Muscle of back (tissue), 11 donors: ENCODE results near the gene AGER. TPM values are rescaled to one million over a fixed set of nuclear protein-coding genes. Genes with fewer than 3 reads are reported as not detected.
"Not testable (repeated sequence)": the region's sequence is repeated elsewhere in the genome, so short reads cannot be mapped to it uniquely, and the experiment has no call there.

Experiments used
- DNase-seq, 3 donors: peaks; one replicate each; pipeline versions ENCODE4 v3.0.0 to v3.0.0-alpha.2; 2013
- polyA plus RNA-seq, 10 donors: library from polyadenylated mRNA; unstranded; fragments of 120-200 nt; gene quantifications; one replicate each; pipeline ENCODE4 v1.2.1, GENCODE V29; 2013; ENCODE audit not compliant: insufficient read length in 10 of 10

Gene AGER
- polyA plus RNA-seq, 10 donors, result 4.9 to 15.9 (median 7.4) TPM

DNA sequence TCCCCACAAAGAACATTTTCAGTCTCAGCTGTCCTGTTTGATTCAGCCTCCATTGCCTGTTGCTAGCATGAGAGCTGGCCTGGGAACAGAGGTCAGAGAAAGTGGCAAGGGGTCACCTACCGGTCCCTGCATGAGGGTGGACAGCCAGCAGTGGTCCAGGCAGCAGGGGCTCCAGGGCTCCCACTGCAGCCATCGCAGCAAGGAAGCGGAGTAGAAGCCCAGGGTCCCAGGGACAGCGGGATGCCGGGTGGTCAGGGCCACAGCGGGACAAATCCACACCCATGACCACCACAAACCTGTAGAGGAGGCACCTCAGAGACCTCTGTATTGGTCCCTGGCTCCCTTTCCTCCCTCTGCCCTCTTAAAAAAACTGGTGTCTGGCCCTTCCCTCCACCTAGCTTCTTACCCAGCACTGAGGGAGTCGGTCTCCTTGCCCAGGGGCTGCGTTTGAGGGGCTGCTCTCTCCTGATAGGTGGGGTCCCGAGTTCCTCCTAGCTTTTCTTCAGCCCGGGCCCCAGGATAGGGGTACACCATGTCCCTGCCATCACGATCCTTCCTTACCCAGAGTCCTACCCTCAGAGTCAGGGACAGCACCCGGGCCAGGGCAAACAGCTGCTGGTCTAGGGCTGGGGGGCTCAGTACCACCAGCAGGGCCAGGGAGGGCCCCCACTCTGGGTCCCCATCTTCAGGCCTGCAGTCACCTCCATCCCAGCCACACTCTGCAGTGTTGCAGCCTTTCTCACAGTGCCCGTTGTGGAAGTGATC lies 16.8 kb upstream of the AGER start:
- no peak for DNase-seq

DNA sequence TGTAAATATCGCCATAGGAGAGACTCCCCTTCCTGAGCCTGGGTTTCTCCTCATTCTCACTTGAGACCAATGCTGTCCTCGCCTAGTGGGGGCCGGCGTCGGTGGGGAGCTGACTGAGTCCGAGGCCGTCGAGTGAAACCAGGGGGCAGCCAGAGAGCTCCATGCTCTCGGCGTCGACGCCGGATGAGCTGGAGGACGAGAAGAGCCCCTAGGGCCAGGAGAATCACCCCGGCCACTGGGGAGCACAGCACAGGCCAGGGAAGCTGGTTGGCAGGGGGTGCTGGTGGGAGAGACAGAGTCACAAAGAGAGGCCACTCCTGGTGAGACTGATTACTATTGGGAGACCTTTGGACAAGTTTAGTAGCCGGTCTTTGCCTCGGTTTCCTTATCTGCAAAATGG lies 14.8 kb upstream of the AGER start:
- no peak for DNase-seq

DNA sequence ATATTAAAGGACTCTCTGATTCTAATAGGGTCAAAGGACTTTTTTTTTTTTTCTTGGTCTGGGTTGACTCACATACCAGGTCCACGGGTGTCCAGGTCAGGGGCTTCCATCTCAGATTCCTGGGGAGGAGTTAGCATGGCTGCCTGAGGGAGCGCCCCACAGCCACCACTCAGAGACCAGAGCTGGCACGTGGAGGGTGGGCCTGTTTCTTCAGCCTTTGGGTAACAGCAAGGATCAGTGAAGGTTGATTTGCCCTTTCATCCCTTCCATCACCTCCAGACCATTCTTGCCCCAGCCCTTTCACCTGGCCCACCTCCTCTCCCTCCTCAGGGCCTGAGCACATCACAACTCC lies 14.3 kb upstream of the AGER start:
- DNase-seq, result no peak

DNA sequence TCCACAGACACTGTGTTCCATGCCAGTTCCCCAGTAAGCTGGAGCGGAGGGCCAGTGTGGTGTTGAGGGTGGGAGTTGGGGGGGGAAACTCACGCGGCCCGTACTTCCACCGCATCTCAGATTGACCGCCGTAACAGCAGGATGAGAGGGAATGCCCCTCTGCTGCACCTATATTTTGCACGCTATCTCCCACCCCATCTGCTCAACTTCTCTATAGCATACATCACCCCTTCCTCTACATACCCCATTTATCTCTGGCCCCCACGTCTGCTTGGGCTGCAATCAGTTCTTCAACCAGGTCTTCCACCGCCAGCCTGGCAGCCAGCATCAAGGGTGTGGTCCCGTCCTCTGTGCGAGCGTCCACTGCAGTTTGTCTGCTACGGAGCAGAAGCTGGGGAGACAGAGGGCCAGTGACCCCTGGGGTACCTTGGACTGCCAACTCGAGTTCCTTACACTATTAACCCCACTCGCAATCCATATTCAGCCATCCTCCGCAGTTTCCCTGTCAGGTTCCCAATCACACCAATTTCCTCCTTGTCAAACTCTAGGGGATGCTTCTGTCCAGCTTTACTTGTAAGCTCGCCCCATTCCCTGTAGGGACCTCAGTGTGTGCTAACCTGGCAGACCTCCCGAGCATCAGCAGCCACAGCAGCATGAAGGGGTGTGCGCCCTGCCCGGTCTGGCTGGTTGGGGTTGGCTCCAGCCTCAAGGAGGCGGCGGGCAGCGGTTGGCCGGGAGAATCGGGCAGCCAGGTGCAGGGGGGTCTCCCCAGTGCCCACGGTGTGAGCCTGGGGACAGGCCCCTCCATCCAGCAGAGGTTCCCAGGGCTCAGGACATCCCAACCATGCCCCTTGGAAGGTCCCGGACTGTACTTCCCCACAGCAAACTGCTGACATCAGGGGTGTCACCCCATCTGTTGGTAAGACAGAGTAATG lies 12.9 kb upstream of the AGER start:
- peak in 2 of 3 donors; percentile 56 to 76 for DNase-seq

DNA sequence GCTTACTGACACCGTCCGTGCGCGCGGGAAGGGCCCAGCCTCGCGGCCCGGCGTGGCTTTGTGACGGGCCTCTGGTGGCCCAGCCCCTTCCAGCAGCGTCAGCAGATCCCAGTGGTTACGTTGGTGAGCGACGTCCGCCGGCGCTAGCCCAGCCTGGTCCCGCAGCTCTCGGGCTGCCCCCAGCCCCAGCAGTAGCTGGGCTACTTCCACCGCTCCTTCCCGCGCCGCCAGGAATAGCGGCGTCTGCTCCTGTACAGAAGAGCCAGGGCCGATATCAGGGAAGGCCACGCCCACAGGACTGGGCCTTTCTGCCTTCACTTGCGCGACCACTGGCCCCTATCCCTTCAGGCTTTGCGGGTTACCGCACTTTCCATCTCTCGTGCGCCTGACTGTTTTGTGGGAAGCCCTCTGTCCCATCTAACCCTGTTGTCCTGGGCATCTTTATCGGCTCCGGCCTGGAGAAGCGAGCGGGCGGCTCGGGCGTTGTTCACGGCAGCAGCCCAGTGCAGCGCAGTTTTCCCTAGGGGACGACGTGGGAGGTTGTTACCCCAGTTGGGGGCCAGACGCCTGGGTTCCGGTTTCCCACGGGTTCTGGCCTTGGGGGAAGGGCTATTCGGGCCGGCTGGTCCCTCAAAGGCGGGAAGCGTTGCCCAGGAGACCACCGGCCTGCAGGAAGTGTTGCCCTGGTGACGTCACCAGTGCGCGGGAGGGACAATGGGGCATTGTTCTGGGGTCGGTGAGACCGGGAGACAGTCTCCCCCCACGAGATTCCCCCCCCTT lies 12.0 kb upstream of the AGER start:
- peak; percentile 84 to 96 (median 90) for DNase-seq

DNA sequence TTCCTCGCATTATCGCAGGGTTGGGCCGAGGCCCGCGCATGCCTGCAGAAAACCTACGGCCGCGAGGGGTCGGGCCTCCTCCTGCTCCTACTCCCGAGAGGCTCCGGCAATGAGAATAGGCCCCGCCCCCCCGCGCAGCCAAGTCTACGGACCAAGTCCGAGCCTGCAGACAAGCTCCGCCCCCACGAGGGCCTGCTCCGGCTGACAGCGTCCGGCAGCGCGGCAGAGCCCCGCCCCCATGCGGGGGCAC lies 11.5 kb upstream of the AGER start:
- peak; percentile 100 for DNase-seq

DNA sequence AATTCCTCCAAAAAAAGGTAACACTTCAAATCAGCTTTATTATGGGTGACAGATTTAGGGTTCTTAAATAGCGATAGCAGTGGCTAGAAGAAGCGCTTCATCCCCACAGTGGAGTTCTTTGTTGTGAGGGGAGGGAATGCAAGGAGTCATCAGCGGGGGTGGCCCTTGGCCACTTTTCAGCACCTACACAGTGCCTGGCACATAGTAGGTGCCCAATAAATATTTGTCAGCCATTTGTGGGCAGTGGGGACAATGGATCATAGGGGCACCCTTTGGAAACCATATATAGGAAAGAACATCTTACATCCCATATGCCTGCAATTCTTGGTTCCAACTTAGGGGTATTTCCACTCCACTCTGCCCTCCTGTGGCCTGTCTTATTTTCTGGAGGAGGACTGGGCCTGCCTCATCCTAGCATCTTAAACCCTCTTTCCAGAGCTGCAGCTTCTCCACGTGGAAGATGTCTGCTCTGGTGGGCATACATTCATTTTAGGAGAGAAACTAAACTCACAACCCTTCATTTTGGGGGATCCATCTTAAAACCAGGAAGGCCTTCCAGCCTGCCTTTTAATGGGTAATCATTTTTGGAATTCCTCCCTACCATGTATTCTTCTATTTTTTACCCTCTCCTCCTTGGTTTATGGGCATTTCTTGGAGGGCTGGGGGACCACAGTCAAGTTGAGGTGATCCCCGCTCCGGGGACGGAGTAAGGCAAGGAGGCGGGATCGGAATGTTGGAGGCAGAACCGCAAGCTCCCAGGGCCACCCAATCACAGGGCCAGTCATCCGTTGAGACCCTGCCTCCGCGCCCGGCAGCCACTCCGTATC lies 11.0 kb upstream of the AGER start:
- no peak for DNase-seq

DNA sequence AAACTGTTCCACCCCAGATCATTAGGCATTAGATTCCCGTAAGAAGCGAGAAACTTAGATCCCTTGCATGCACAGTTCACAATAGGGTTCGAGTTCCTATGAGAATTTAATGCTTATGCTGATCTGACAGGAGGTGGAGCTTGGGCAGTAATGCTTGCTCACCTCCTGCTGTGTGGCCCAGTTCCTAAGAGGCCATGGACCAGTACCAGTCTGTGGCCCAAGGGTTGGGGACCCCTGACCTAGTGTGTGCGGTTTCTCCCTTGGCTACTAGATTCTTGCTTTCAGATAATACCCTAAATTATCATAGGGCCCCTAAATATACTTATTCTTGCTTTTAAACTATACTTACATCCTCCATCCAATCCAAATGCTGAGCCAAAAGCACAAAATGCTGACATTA lies 10.3 kb upstream of the AGER start:
- peak in 1 of 3 donors; percentile 8 for DNase-seq

DNA sequence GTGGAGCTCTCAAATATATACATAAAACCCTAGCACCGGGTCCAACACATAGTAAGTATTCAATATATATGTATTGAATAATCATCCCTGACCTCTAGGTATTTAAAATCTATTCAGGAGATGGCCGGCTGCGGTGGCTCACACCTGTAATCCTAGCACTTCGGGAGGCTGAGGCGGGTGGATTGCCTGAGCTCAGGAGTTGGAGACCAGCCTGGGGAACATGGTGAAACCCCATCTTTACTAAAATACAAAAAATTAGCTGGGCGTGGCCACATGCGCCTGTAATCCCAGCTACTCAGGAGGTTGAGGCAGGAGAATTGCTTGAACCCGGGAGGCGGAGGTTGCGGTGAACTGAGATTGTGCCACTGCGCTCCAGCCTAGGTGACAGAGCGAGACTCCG lies 9.0 kb upstream of the AGER start:
- not testable (repeated sequence) for DNase-seq

DNA sequence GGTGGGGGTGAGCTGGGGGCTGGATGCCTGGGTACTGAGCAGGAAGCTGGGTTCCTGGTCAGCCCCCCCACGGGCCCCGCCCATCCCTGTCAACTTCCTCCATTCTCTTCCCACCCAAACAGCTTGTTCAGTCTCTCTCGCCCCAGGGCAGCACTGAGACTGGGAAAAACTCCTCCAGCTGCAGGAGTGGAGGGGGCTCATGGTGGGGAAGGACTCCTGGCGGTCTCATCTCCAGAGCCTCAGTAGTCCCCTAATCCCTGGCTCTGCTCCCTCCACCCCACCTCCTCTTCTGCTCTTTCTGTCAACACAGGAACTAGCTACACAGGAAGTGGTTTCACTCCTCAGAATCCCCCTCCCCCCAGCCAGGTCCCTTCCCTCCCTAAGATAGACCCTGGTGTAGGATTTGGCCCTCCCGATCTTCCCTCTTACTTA lies 8.6 kb upstream of the AGER start, which contains the start of gene GPSM3:
Gene GPSM3, minus strand, starts transcription at position 36 of the 432 bp plus-strand sequence. CDS start 130 bp downstream, outside the sequence.
- peak in 1 of 3 donors; percentile 64 for DNase-seq

DNA sequence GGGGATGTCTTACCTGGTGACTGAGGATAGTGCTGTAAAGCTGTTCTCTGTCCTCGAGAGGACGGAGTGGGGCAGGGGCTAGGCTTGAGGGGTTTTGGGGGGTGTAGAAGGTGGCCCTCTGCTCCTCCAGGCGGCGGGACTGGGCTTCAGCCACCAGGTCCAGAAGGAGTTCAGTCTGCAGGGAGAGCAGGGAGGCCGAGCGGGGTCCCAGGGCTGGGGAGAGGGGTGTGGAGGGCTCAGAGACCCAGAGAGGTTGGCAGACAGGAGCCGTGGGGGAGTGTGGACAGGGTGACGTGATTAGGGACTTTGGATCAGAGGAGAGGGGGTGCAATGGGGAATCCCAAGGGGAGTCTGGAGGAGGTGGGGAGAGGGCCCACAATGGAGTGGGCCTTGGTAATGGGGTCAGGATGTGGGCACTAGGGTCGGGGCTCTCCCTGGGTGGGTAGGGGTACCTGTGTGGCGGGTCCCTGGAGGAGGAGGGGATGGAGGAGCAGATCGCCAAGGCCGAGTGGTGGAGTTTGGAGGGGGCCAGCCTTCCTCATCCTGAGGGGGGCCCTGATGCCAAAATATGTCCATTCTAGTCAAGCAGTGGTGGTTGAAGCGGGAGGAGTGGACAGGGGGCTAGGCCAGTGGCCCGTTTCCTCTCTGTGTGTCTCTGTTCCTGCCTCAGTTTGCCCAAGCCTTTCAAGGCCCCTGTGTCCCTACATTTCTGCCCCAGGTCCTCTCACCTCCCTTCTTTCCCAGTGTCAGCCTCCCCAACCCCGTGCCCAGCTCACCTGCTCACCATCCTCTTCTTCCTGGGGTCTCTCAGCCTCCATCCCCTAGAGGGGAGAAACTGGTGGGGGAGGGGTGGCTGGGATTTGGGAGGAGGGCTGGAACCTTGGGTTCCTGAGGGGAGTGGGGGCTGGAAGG lies 7.9 kb upstream of the AGER start:
- DNase-seq, result no peak

DNA sequence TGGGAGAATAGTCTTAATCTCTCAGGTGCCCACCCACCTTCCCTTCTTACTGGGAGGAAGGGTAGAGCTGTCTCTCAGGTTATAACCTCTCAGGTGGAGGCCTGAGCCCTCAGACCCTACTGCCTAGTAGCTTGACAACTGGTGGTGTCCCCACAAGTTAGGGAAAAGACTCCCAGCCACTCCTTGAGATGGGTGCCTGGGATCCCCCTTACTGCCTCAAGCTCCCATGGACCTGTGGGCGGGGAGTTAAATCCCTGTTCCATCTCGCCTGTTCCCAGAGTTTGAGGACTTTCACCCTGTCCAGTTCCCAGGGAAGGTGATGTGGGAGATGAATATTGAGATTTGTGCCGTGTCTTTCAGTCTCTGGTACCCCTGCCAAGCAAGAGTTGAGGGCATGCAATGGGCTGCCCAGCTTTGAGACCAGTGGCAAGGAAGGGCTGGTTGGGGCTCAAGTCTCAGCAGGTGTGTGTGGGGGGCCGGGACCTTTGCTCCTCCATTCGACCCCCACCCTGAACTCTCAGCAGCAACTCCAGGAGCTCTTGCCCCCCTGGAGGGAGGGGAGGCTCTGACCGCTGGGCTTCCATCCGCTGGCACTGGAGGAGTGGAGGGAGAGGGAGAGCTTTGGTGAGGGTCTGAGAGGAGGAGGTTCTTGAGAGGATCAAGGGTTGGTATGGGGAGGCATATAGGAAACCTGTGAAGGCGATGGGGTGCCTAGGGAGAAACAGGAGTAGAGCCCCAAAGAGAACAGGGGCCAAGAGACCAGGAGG lies 7.0 kb upstream of the AGER start:
- no peak for DNase-seq

DNA sequence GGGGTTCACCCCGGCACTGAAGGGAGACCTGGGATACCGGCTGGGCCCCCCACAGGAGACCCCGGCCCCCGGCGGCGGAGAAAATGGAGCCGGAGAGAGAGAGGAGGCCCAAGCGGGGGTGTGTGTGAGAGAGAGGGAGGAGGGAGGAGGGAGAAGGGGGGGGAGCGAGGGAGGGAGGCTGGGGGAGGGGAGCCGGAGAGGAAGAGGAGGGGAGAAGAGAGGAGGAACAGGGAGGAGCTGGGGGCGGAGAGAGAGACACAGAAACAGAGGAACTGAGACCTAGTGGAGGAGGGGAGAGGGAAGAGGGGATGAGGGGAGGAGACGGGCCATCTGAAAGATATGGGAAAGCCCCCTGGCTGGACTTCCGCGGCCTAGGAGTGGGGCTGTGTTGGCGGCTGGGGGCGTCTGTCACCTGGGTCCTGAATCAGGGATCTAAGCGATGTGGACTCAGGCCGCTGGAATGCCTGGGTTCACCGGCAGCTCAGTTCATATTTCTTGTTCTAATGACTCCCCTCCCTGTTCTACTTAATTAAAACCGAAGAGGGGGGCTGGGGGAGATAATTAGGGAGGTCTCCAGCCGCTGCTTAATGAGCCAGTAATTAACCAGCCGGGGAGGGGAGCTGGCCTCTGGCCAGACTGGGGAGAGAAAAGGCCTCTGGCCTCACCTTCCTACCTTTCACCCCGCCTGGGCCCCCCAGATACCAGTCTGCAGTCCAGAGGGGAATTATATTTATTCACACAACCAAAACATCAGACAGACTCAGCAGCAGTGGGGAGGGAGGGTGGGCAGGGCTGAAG lies 6.2 kb upstream of the AGER start, which contains the start of gene PBX2:
Gene PBX2, minus strand, starts transcription at position 149 of the 798 bp plus-strand sequence. CDS start 287 bp downstream, outside the sequence.
- peak; percentile 93 to 97 (median 95) for DNase-seq

DNA sequence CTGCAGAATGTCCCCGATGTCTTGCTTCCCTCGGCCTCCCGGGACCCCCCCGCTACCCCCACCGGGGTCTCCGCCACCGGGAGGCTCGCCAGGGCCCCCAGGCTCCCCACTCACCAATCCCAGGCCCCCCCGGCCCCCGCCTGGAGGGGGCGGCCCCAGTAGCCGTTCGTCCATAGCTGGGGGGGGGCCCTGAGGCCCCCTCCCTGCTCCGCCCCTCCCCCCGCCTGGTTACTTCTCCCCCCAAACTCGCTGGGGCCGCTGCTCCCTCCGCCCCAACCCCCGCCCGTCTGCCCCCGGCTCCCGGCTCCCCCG lies 5.6 kb upstream of the AGER start:
- DNase-seq, result peak in 1 of 3 donors; percentile 47

DNA sequence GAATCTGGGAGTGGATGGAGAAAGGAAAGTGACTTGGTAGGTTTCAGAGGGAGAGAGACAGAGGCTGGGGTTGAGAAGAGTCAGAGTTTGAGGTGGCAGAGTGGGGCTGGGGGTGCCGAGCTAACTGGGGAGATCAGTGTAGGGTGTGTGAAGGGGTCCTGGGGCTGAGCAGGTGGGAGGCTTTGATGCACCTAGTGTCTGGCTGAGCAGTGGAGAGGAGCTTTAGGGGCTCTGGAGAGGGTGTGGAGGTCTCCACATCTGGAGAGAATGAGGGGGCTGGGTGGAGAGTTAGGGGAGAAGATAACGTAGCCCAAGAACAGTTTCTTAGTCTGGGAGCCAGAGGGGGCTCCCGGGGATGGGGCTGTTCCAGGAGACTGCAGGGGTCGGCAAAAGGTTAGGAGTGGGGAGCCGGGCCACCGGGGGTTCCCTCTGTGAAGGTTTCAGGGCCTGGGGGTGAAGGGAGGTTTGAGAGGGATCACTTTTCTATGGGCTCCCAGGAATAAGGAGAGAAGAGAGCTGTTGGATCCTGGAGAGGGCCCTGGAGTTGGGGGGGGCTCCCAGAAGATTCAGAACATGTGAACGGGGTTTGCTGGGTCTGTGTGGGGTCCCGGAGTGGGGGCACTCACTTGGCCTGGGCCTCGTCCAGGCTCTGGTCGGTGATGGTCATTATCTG lies 5.2 kb upstream of the AGER start:
- peak in 1 of 3 donors; percentile 56 for DNase-seq

DNA sequence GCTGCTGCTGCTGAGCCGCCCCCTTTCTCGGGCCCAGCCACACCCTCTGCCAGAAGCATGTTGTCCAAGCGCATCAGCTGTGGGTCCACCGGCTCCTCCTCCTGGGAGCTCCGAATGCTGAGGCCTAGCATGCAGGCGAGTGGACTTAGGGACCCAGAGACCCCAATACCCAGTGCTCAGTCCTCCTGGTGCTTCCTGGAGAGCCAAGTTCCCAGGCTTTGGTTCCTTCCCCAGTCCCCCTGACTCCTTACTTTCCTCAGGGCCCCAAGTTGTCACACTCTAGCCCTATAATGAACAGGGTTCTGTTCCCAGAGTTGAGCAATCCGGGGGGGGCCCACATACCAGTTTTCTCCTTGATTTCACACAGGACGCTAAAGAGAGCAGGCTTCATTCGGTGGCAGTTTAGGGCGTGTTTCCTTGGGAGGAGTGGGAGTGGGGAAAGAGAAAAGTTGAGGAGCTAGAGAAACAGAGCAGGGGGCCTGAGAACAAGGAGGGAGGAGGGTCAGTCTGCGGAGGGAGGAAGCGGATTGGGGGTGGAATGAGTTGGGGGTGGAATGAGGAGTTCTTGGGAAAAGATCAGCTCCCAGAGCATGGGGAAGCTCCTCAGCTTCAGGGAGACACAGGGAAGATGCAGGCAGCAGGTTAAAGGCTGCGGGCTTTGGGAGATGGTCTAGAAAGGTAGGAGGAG lies 4.5 kb upstream of the AGER start:
- DNase-seq, result peak in 2 of 3 donors; percentile 33 to 68

DNA sequence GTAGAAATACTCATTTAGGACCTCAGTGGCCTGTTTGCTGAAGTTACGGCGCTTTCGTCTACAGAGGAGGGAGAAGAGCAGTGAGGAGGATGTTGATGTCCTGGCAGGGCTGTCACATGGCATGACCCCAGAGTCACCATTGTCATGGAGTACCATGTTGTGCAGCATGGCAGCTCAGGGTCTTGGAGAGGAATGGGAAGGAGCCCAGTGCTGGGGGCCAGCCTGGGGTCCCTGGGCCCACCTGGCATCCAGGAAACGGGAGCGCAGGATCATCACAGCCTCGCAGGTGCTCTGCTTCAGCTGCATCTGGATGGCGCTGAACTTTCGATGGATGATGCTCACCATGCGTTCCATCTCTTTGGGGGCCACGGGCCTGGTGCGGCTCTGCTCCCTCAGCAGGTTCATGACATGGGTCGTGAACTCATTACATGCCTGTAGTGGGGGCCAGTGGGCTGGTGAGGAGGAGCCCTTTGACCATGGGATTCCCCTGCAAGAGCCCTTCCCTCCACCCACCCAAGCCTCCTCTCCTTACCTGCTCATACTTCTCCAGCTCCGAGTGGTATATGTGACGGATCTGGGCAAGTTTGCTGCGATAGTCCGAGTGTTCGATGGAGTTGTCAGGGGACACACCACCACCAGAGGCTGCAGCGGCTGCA lies 3.8 kb upstream of the AGER start:
- not testable (repeated sequence) for DNase-seq
